ENCODE results near the gene ANKH. TPM values are rescaled to one million over a fixed set of nuclear protein-coding genes. Genes with fewer than 3 reads are reported as not detected.

The ANKH gene
- polyA plus RNA-seq, 2 of the 4 experiments (the other 2 are of a cell fraction): 11.7 to 17.3 TPM

- Histone ChIP-seq H3K4me1 (no peaks in the 10 kb centered on the region), H3K9me3 (no peaks in the 10 kb centered on the region), H3K4me3 (no peak overlapping the region), H3K4me2 (no peak overlapping the region), H3K27ac (no peak overlapping the region)
- POLR2A ChIA-PET: no interaction called here
- 93% methylated on average over 9 of the region's 9 CpGs for WGBS (ENCODE audit: missing lambda C conversion rate)
- CTCF ChIA-PET: interaction anchor here (0.6 to 9.3 kb wide), 4 partner anchors 19 to 485 kb away, joined by 3 to 56 read pairs (median 4); no protein-coding TSS in a partner anchor
- FAIRE-seq (no peak), ATAC-seq (no peak), DNase-seq (ENCODE audit: low read depth in 1 of 2, low spot score in 1 of 2) (no peak)
- TF ChIP-seq KDM1A (IDR thresholded peaks at IDR 0.05; ENCODE audit: low read depth) (no peak), ESRRA (IDR thresholded peaks at IDR 0.05; ENCODE audit: borderline replicate concordance, low read length) (no peak), ATOH8 (CRISPR knock-in tag; IDR thresholded peaks at IDR 0.05; ENCODE audit: low read depth) (no peak), NPAS2 (CRISPR knock-in tag; IDR thresholded peaks at IDR 0.05; ENCODE audit: borderline replicate concordance) (no peak), EHMT2 (IDR thresholded peaks at IDR 0.05; ENCODE audit: low read depth) (no peak), ZFP36 (IDR thresholded peaks at IDR 0.05; ENCODE audit: borderline replicate concordance, partially characterized antibody) (no peak), BCL3 (IDR thresholded peaks at IDR 0.05) (no peak), HOXA7 (CRISPR knock-in tag; IDR thresholded peaks at IDR 0.05) (no peak), FOSL2 (IDR thresholded peaks at IDR 0.05) (no peak), FOSL2 (CRISPR knock-in tag; IDR thresholded peaks at IDR 0.05) (no peak), FOSB (CRISPR knock-in tag; IDR thresholded peaks at IDR 0.05) (no peak), E2F6 (IDR thresholded peaks at IDR 0.05; ENCODE audit: borderline replicate concordance, low read depth) (no peak), GATA3 (IDR thresholded peaks at IDR 0.05; ENCODE audit: borderline replicate concordance) (no peak), ZNF302 (CRISPR knock-in tag; IDR thresholded peaks at IDR 0.05) (no peak), EP300 (IDR thresholded peaks at IDR 0.05) (no peak), HDAC2 (IDR thresholded peaks at IDR 0.05) (no peak)
These were observed 163.7 kb downstream of the ANKH start for GRCh38 chr5:14707811-14708390.

GRCh38 chr5:14706615-14707021 is 165.0 kb downstream of the ANKH start:
- Histone ChIP-seq H3K9me3 (no peaks in the 10 kb centered on the region), H3K4me3 (no peak overlapping the region), H3K27ac (no peak overlapping the region), H3K4me1 (no peaks in the 10 kb centered on the region), H3K4me2 (no peak overlapping the region)
- FAIRE-seq (no peak), DNase-seq (ENCODE audit: low read depth in 1 of 2, low spot score in 1 of 2) (no peak), ATAC-seq (no peak)
- CTCF ChIA-PET: interaction anchor here (0.6 to 9.3 kb wide), 4 partner anchors 9 to 350 kb away, joined by 3 to 56 read pairs (median 4); no protein-coding TSS in a partner anchor
- POLR2A ChIA-PET: no interaction called here
- TF ChIP-seq HOXB13 (CRISPR knock-in tag; IDR thresholded peaks at IDR 0.05; ENCODE audit: low read depth): no peak
- no peak for TF ChIP-seq BCL3 (IDR thresholded peaks at IDR 0.05)
- no peak for TF ChIP-seq ZFP36 (IDR thresholded peaks at IDR 0.05; ENCODE audit: borderline replicate concordance, partially characterized antibody)
- TF ChIP-seq EP300 (IDR thresholded peaks at IDR 0.05): no peak
- no peak for TF ChIP-seq SREBF2 (IDR thresholded peaks at IDR 0.05)
- no peak for TF ChIP-seq NFE2L2 (conservative IDR thresholded peaks at IDR 0.05; ENCODE audit: low read length)
- no peak for TF ChIP-seq RNF2 (IDR thresholded peaks at IDR 0.05; ENCODE audit: borderline replicate concordance, low read depth)
- no peak for TF ChIP-seq FOSB (CRISPR knock-in tag; IDR thresholded peaks at IDR 0.05)
- TF ChIP-seq MAZ (IDR thresholded peaks at IDR 0.05; ENCODE audit: borderline replicate concordance, low read depth, low read length): no peak
- TF ChIP-seq TFCP2L1 (CRISPR knock-in tag; IDR thresholded peaks at IDR 0.05): no peak
- no peak for TF ChIP-seq FOSL2 (IDR thresholded peaks at IDR 0.05)
- TF ChIP-seq FOSL2 (CRISPR knock-in tag; IDR thresholded peaks at IDR 0.05): no peak
- WGBS (ENCODE audit: missing lambda C conversion rate): 83% methylated on average over 6 of the region's 6 CpGs
